HG03457 (cell line): Measurements from ENCODE around the gene KDM5B.
"Not testable (repeated sequence)": the region's sequence is repeated elsewhere in the genome, so short reads cannot be mapped to it uniquely, and the experiment has no call there.

ENCODE experiments used
- ATAC-seq: cut with Tn5 transposase; IDR thresholded peaks from one replicate; pipeline ENCODE4 v1.9.1; 2021; ENCODE audit warnings: moderate number of reproducible peaks; ENCODE audit not compliant: unreplicated experiment

Gene KDM5B

DNA sequence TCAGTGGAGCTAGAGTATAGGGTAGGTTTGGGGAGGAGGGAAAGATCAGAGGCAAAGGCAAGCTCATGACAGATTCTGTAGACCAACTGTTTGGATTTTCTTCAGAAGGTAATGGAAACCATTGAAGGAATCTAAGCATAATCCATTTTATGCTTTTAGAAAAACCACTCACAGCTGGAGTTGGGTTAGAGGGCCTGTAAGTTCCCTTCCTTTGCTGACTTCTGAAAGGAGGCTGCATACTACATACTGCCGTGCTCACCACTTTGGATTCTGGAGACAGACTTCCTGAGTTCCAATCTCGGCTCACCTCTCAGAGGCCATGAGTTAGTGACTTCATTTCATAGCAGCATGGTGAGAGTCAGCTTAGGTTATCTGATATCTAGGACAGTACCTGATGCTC lies 91.6 kb downstream of the KDM5B start:
- no peak for ATAC-seq

DNA sequence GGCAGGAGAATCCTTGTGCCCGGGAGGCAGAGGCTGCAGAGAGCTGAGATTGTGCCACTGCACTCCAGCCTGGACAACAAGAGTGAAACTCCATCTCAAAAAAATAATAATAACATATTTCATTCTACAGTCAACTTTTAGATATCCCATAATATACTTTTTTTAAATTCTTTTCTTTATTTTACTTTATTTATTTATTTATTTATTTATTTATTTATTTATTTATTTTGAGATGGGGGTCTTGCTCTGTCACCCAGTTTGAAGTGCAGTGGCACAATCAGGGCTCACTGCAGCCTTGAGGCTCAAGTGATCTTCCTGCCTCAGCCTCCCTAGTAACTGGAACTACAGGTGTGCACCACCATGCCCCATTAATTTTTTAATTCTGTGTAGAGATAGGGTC lies 94.0 kb downstream of the KDM5B start:
- not testable (repeated sequence) for ATAC-seq

DNA sequence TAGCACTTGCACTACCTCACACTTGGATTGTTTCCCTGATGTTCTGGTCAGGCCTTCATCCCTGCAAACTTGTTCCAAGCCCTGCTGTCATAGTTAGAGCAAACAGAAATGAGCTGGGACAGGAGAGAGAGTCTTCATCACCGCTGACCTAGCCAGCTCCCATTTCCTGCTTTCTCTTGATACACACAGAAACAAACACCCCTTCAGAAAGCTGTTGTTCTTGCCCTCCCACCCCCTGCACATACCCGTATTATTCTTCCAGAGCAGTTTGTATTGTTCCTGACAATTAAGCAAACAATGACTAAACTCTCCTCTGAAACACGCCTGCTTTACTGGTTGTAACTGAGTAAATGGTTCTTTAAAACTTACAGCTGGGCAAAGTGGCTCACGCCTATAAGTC lies 95.1 kb downstream of the KDM5B start:
- ATAC-seq: no peak

DNA sequence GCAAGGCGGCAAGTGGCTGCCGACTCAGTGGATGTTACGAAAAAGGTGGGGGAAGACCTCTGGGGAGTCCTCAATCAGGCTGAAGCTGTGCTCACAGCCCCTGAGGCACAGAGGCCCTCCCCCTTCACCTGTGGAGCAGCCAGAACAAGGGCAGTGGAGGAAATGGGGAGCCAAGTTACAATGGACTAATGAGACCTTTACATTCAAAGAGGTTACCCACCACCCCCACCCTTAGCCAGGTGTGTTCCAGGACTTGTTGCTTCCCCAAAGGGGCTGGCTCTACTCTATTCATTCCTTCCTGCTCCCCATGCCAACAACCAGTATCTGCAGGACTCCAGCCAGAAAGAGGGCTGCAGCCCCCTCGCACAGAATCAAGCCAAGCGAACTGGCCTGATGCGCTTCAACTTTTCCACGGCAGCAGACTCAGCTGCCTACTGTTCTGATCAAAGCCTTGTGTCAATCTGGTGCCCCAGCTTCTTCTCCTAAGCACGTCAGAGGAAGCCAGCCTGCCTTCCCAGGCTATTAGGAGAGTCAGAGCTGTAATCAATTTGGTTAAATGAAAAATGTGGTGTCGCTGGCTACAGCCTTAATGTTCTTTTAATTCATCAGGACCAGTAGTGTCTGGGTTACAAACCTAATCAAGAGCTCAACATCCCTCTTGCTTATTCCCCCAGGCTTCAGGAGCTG lies 96.1 kb downstream of the KDM5B start:
- no peak for ATAC-seq

DNA sequence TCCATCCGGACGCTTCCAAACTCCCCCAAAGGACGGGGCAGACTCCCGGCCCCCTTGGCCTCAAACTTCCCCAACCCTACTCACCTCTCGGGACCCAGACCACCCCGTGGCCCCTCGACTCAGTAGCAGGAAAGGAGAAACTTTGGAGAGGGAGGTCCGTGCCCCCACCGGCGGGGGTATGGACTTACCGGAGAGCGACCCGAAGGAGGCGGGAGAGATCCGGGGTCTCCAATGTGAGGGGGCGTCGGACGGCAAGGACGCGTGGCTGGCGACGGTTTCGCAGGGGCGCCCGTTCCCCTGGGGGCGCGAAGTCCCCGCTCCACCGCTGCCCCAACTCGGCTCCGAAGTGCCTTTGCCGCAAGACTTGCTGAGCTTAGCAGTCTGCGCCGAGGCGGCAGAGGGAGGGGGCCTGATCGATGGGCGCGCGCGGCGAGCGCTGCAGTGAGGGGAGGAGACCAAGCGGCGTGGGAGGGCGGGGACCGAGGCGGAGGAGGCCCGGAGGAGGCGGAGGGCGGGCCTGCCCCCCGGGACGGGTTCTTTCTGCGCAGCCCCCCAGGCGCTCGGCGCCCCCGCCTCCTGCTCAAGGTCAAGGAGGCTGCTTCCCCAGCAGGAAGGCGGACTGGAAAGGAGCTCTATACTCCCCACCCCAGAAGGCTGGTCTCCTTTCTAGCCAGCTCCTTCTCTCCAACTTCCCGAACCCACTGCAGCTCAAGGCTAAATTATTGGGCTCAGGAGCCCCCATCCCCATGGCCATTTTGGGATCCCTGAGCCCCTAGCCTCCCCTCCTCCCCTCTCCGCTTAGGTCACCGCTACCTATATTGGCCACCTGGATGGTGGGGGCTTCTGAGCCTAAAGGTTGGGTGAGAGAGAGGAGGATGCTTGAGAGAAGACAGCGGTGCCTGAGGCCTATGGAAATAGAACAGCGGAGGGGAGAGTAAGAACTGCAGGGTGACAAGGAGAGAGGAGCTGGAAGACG lies 97.9 kb downstream of the KDM5B start, which contains the start of gene SYT2:
Gene SYT2 (minus strand): TSS at position 385 of the 976 bp plus-strand sequence. CDS start 104,682 bp downstream, outside the sequence.
- ATAC-seq: no peak

DNA sequence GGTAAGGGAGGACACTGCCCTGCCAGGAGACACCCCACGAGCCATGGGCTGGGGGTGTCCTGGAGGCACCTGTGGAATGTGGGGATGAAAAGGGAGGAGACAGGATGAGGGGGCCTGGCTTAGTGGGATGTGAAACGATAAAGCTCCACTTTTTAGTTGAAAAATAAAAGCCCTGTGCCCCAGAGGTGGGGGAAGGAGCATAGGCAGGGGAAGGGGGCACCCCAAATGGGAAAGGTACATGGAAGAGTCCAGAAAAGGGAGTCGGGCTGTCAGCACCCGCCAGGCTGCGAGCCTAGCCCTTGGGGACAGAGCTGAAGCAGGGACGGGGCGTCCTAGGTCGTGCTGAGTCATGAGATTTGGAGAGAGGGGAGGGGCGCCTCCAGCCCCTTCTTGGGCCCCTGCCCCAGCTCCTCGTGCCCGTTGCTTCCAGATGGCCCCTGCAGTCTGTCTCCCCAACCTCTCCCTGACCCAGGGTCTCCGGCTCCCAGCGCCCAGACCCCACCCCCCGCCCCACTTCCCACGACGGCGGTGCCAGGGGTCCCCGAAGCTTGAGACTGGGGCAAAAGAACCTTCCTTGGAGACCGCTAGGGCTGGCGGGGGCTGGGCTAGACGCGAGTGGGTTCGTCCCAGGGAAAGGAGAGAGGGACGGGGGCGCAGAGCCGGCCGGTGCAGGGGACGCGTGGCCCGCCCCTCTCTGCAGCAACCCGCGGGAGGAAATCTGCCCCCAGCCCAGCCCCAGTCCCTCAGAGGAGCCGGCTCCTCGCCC lies 98.8 kb downstream of the KDM5B start:
- no peak for ATAC-seq

DNA sequence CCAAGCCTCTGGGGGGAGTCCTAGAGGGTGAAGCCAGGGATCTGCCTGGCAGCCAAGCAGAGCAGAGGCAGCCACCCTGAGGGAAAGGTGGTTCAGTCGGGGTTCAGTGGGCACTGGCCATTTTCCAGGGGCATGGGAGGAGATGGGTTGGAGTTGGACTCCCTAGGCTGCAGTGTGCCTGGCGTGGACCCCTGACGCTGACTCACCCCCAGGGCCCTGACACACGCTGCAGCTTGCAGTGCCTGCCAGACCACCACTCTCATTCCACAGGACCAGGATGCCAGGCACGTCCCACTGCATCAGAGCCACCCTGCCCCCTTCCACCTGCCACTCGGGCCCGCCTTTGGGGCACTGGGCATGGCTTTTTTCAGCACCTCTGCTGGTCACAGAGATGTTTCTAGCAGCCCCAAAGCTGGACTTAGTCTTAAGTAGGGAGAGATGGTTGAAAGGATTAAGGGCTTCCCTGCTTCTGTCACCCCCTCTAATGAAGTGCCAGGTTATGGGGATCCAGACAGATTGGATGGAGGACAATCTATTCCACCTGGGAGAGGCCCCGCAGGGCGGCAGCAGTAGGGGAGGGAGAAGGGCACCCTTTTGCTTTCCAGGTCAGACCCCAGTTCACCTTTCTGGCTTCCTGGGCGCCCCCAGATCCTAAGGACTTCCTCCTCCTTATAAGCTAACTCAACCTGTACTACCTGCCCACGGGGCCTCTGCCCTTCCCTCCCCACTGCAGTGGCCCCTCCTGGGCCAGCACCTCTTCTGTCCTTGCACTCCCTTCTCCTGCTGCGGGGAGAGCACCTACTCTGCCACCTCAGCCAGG lies 99.6 kb downstream of the KDM5B start:
- ATAC-seq: no peak

DNA sequence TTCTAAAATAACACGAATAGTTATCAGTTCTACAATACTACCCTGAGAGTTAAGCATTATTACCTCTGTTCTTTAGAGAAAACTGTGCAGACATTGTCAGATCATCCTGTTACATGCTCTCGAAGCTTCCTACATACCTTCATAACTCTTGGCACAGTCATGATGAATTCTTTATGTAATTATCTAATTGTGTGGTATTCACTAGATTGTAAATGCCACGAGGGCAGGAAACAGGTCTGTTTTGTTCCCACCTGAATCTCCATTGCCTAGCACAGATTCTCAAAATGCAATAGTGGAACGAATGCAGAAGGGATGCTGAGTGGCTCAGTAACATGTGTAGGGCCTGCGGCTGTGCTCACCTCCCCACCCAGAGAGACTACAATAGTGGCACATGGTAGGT lies 101.4 kb downstream of the KDM5B start:
- ATAC-seq: no peak

DNA sequence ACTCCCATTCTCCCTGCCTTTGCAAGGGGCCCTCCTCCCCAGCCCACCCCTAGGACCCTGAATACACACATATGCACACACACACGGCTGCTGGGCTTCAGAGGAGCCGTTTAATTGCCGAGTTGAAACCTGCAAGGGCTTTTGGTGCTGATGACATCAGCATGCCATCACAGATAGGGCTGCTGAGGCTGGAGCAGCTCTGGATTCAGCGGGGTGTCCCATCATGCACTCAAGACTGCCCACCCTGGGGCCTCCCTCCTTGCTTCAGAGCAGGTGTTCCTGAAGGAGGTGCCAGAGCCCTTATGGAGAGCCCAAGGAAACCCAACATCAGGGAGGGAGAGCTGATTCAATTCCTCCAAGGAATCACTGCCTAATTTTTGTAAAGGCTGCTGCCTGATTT lies 103.6 kb downstream of the KDM5B start:
- ATAC-seq: no peak

DNA sequence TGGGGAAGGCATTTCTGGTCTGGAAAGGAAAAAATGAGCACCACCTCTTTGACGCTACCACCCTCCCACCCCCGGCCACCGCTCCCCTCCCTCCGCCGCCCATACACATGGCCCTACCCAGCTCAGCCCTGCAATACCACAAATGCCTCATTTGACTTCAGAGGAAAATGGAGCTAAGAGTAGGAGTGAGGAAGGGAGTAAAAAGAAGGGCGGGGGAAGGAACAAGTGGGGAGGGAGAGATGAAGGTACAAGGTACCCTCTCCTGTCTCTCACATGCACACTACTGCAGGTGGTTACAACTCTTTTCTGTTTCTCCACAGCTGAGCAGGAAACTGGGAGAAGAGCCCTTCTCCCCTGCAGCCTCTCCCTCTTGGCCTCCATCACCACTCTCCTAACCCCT lies 105.0 kb downstream of the KDM5B start:
- ATAC-seq: no peak

DNA sequence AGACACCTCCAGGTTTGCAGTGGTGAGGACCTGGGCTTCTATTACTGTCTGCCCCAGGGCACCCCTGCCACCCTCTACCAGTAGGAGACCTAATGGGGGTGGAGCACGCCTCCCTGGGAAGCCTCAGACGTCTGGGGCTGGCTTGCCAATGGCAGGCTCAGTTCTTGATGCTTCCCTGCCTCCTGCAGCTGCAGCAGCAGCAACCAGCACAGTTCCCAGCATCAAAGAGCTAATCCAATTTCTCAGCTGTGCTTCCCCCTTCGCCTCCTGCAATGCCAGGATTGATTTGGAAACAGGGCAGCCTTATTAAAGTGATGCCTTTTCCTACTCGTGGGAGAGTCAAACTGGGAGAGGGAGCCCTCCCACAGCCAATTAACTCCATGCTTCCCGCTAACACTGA lies 106.1 kb downstream of the KDM5B start:
- ATAC-seq: no peak

DNA sequence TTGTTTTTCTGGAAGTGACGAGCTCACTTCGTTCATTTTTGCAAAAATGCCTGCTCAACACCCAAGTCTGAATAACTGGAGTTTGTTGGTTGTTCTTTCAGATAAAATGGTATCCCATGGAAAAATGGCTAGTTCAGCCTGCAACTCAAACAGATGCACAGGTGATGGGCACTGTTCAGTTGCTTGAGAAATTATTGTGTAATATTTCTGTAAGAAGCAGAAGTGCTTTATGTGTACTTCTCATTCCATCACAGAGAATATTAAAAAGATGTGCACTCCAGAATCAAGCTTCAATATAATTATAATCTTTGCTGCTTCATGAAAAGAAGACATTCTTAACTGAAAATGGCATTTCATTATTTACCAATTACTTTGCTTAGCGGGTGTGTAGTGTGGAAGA lies 107.0 kb downstream of the KDM5B start:
- ATAC-seq: no peak

DNA sequence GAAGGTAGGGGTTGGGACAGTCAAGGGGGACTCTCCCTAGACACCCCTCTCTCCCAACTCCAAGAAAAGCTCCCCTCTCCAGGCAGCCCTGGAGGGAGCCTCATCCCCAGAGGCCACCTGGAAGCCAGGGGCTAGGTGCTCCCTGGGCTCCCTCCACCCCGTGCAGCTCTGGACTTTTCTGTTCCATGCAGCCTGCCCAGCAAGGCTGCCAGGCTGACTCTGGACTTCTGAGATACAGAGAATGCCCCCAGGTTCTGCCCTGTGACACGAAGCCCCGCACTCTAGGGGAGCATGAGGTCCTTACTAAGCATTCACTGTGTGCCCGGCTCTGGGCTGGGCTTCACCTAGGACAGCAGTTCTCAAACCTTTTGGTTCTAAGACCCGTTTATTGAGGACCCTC lies 108.2 kb downstream of the KDM5B start:
- no peak for ATAC-seq

DNA sequence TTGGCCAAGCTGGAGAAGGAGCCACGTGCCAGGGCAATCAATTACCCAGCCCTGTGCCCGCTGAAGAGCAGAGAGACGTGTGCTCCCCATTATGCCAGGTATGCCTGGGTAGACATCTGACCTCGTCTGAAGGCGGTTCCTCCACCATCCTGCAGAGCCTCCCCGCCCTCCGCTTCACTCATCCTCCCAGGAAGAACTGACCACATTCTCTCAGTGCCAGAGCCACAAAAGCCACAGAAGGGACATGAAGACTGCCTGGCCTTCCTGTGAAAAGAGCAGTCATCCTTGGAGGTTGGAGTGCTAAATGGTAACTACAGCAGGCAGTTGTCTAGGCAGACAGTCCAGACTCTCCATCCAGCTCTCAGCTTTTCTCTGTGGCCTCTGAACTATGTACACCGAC lies 109.9 kb downstream of the KDM5B start:
- ATAC-seq: no peak

DNA sequence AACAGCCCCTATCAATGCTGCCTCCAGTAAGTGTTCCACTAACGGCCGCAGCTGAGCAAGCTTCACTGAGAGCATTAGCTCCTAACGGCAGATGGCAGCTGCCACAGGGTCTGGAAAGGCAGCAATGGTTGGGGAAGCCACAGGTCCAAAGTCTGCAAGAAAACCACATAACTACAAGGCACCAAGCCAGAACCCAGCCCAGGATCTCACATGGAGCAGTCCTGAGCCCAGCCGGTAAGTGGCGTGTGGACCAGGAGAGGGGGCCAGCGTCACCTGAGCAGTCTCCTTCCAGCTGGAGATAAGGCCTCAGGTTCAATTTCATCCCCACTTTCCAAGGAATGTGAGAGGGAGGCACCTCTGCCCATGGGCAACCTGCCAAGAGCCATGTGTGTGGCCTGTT lies 111.2 kb downstream of the KDM5B start:
- ATAC-seq: no peak

DNA sequence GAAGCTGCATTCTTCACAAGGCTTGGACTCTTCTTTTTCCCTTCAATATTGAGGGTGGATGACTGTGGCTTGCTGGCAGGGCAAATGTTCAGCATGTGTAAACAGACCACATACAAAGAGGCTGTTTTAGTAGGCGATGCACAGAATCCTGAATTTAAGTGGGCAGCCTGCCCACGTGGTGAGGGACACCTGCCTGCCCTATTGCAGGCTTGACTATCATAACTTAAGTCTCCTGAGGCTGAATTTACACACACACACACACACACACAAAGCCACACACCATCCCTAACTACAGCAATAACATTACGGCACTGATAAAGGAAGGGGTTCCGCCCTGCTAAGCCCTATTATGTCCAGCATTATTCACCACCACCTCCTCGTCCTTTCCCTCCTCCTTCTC lies 113.9 kb downstream of the KDM5B start:
- no peak for ATAC-seq

DNA sequence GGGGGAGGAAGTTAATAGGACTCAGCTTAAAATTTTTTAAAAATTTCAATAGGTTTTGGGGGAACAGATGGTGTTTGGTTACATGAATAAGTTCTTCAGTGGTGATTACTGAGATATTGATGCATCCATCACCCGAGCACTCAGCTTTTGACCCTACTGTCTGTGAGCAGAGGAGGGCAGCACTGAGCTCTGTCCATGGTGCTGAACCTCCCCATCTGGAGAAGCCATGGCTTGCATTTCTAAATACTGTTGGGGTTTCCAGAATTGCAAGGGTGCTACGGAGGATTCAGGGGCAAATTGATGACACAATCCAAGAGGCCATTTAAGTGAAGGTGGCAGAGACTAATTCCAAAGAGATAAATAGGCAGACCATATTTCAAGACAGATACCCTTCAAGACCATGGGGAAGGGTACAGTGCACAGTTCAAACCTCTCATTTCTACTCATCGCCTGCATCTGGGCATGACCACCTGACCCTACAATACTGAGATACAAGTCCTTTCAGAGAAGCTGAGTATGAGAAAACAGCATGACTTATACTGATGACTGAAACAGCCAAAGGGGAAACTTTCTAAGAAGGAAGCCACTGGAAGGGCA lies 115.2 kb downstream of the KDM5B start:
- no peak for ATAC-seq

DNA sequence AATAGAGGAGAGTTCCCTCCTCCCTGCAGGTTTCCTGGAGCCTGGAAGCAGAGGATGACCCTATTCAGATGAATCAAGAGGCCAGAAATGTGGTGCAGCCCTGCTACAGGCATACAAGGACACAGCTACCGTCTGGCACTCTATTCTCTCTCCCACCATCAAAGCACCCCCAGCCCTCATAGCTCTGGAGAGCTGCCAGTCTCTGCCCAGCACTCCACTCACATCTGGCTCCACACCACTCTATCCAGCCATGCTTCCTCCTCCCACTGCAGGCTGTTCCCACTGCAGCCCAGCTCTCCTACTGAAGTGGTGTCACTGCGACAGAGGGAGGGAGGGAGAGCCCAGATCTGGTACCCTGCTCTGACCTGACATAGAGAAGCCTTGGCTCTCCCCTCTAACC lies 116.4 kb downstream of the KDM5B start:
- no peak for ATAC-seq

DNA sequence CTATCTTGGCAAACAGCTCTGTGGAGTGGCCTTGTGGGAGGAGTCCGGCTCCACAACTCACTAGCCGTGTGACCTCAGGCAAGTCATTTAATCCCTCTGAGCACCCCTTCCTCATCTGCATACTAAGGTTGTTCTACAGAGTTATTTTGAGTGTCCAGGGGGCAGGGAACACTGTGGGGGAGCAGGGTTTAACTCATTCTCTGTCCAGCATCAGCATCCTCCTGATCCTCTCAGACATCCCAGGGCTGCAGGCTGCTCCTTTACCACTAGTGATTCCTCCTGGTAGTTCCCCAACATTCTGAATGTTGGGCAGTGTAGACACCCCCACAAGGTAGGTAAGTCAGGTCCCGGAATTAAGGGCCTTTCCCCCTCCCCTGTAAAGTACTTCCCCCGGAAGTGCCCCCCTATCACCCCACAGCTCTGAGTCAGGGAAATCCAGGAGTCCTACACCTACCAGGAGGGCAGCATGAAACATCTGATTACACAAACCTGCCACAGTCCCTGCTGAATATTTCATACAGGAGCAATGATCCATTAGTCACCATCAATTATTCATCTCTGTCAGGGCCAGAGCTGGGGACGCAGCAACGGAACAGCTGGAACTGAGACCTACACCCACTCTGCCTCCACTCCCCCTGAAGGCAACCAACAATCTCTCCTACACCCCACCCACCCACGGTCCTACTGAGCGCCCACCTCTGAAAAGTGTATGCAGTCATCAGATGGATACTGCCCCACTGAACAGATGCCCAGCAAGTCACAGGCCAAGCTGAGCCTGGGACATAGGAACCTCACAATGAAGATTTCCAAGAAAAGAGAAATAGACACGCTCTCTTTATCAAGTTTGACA lies 118.5 kb downstream of the KDM5B start:
- ATAC-seq: no peak
